Measurements from ENCODE around the gene C2orf42.

C2orf42 gene

DNA sequence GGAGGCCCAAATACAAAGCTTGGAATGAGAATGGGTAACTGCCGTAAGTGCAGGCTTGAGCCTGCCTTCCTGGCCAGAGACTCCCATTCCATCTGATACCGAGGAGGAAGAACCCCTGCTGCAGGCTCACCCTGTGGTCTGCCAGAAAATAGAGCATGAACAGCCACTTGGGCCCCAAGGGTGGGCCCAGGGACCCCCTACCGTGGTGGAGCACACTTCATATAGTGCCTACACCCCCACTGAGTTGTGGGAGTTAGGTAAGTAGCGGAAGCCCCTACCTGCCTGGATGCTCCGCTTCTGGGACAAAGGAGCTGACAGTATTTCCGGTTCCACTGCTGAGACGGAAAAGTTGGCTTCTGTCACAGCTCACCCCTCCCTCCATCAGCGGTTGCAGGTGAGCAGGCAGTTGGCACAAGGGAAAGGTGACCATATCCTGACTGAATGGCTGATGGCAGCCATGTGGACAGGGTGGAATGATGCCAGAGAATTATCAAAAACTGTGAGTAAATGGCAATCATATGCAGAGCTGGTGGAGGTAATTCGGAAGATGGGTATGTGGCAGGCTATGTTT, 11.5 kb upstream of the C2orf42 start:
- TF ChIP-seq, protein P1, sequence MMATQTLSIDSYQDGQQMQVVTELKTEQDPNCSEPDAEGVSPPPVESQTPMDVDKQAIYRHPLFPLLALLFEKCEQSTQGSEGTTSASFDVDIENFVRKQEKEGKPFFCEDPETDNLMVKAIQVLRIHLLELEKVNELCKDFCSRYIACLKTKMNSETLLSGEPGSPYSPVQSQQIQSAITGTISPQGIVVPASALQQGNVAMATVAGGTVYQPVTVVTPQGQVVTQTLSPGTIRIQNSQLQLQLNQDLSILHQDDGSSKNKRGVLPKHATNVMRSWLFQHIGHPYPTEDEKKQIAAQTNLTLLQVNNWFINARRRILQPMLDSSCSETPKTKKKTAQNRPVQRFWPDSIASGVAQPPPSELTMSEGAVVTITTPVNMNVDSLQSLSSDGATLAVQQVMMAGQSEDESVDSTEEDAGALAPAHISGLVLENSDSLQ (IDR thresholded peaks at IDR 0.05), result no peak
- TF ChIP-seq LEF1 (IDR thresholded peaks at IDR 0.05; ENCODE audit: borderline replicate concordance), result no peak
- TF ChIP-seq SUZ12 (IDR thresholded peaks at IDR 0.05), result no peak
- no peak for TF ChIP-seq NFRKB (IDR thresholded peaks at IDR 0.05)
- no peak for TF ChIP-seq SP1 (IDR thresholded peaks at IDR 0.05)
- TF ChIP-seq FOXA1 (IDR thresholded peaks at IDR 0.05), result no peak
- TF ChIP-seq CTBP1 (IDR thresholded peaks at IDR 0.05; ENCODE audit: borderline replicate concordance), result no peak
- TF ChIP-seq TARDBP (IDR thresholded peaks at IDR 0.05), result no peak
- TF ChIP-seq ZNF384 (IDR thresholded peaks at IDR 0.05), result no peak
- TF ChIP-seq FOXK2 (IDR thresholded peaks at IDR 0.05), result no peak
- no peak for TF ChIP-seq ELF4 (IDR thresholded peaks at IDR 0.05)
- no peak for TF ChIP-seq ARNT (IDR thresholded peaks at IDR 0.05)
- no peak for TF ChIP-seq FOXM1 (IDR thresholded peaks at IDR 0.05; ENCODE audit: borderline replicate concordance)
- no peak for TF ChIP-seq HDGF (IDR thresholded peaks at IDR 0.05; ENCODE audit: borderline replicate concordance)
- no peak for TF ChIP-seq L3MBTL2 (conservative IDR thresholded peaks at IDR 0.05)
- ChIA-PET CTCF (interaction anchor here (0.5 kb wide), 1 partner anchor 102 kb away, joined by 3 read pairs; no protein-coding TSS in a partner anchor), POLR2A (interaction anchor here (1.0 to 2.4 kb wide), 2 partner anchors 11 kb away, joined by 5 to 10 read pairs; partner anchors contain the start of gene C2orf42)
- no peak for DNase-seq (ENCODE audit: extremely low spot score)

DNA sequence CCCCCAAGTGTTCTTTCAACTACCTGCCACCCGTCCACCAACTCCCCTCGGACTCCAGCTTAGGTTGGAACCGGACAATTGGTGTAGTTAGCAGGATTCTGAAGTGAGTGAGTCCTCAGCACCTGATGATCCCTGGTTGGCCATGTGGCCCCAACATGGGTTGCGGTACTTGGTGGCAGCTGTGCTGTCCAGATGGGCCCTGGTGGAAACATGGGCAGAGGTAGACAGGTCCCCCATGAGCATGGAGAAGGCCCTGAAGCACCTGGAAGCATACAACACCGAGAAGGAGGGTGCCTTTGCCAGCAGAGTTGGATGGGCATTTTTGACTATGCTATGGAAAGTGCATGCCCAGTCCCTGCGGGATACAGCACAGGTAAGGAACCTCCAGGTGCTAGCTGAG, 11.0 kb upstream of the C2orf42 start:
- no peak for DNase-seq (ENCODE audit: extremely low spot score)
- ChIA-PET POLR2A (interaction anchor here (2.4 kb wide), 1 partner anchor 11 kb away, joined by 10 read pairs; the partner anchor contains the start of gene C2orf42), CTCF (no interaction called here)
- TF ChIP-seq LEF1 (IDR thresholded peaks at IDR 0.05; ENCODE audit: borderline replicate concordance) (no peak), FOXA1 (IDR thresholded peaks at IDR 0.05) (no peak), BHLHE40 (IDR thresholded peaks at IDR 0.05; ENCODE audit: borderline replicate concordance) (no peak), HDGF (IDR thresholded peaks at IDR 0.05; ENCODE audit: borderline replicate concordance) (no peak), ELF4 (IDR thresholded peaks at IDR 0.05) (no peak), SP1 (IDR thresholded peaks at IDR 0.05) (no peak), NFRKB (IDR thresholded peaks at IDR 0.05) (no peak), ZNF384 (IDR thresholded peaks at IDR 0.05) (no peak), CTBP1 (IDR thresholded peaks at IDR 0.05; ENCODE audit: borderline replicate concordance) (no peak), L3MBTL2 (conservative IDR thresholded peaks at IDR 0.05) (no peak), ARNT (IDR thresholded peaks at IDR 0.05) (no peak), FOXM1 (IDR thresholded peaks at IDR 0.05; ENCODE audit: borderline replicate concordance) (no peak), FOXK2 (IDR thresholded peaks at IDR 0.05) (no peak), TARDBP (IDR thresholded peaks at IDR 0.05) (no peak), SUZ12 (IDR thresholded peaks at IDR 0.05) (no peak)
- TF ChIP-seq, protein P1 (IDR thresholded peaks at IDR 0.05), result no peak

DNA sequence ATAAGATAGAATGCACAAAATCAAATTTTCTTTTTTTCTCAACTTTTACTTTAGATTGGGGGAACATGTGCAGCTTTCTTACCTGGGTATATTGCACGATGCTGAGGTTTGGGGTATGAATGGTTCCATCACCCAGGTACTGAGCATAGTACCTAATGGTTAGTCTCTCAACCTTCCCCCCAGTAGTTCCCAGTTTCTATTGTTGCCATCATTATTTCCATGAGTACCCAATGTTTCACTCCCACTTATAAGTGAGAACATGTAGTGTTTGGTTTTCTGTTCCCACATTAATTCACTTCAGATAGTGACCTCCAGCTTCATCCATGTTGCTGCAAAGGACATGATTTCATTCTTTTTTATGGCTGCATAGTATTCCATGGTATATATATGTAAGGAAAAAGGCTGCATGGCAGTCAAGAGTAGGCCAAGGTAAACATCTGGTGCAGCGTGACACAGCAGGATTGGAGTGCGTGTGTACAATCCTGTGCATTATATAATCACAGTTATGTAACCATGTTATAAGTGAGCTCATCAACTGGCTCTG, 10.5 kb upstream of the C2orf42 start:
- TF ChIP-seq FOXK2 (IDR thresholded peaks at IDR 0.05), result no peak
- no peak for TF ChIP-seq HDGF (IDR thresholded peaks at IDR 0.05; ENCODE audit: borderline replicate concordance)
- no peak for TF ChIP-seq NFRKB (IDR thresholded peaks at IDR 0.05)
- TF ChIP-seq CTBP1 (IDR thresholded peaks at IDR 0.05; ENCODE audit: borderline replicate concordance), result no peak
- TF ChIP-seq ARNT (IDR thresholded peaks at IDR 0.05), result no peak
- TF ChIP-seq ZNF384 (IDR thresholded peaks at IDR 0.05), result no peak
- TF ChIP-seq FOXA1 (IDR thresholded peaks at IDR 0.05), result no peak
- TF ChIP-seq, protein P1 (IDR thresholded peaks at IDR 0.05), result no peak
- no peak for TF ChIP-seq TARDBP (IDR thresholded peaks at IDR 0.05)
- TF ChIP-seq BHLHE40 (IDR thresholded peaks at IDR 0.05; ENCODE audit: borderline replicate concordance), result no peak
- no peak for TF ChIP-seq LEF1 (IDR thresholded peaks at IDR 0.05; ENCODE audit: borderline replicate concordance)
- TF ChIP-seq L3MBTL2 (conservative IDR thresholded peaks at IDR 0.05), result no peak
- TF ChIP-seq SUZ12 (IDR thresholded peaks at IDR 0.05), result no peak
- TF ChIP-seq SP1 (IDR thresholded peaks at IDR 0.05), result no peak
- TF ChIP-seq ELF4 (IDR thresholded peaks at IDR 0.05), result no peak
- TF ChIP-seq FOXM1 (IDR thresholded peaks at IDR 0.05; ENCODE audit: borderline replicate concordance), result no peak
- DNase-seq (ENCODE audit: extremely low spot score), result no peak
- CTCF ChIA-PET, result no interaction called here
- POLR2A ChIA-PET, result interaction anchor here (2.4 kb wide), 1 partner anchor 10 kb away, joined by 10 read pairs; the partner anchor contains the start of gene C2orf42

DNA sequence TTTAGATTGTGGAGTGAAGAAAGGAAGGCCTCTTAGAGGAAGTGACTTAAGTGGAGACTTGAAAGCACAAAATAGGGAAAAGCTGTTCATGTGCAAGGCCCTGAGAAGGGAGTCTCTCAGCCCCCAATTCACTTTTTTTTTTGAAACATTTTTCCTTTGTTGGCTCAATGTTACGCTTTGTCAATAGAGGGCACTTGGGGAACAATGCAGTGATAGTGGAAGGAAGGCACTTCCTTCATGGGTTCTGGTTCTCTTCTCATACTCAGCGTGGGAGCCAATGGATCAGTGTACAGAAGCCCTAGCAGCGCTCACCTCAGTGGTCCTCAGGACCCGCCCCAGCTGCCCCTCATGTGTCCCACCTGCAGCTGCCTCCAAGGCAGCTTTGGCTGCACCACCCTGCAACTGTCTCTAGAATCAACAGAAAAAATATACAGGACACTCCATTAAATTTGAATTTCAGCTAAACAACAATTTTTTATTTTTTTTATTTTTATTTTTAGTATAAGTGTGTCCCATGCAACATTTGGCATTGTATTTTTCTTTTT, 8.6 kb upstream of the C2orf42 start:
- DNase-seq (ENCODE audit: extremely low spot score), result no peak
- ChIA-PET CTCF (no interaction called here), POLR2A (interaction anchor here (2.4 kb wide), 1 partner anchor 8 kb away, joined by 10 read pairs; the partner anchor contains the start of gene C2orf42)
- TF ChIP-seq BHLHE40 (IDR thresholded peaks at IDR 0.05; ENCODE audit: borderline replicate concordance) (no peak), L3MBTL2 (conservative IDR thresholded peaks at IDR 0.05) (no peak), NFRKB (IDR thresholded peaks at IDR 0.05) (no peak), FOXA1 (IDR thresholded peaks at IDR 0.05) (no peak), CTBP1 (IDR thresholded peaks at IDR 0.05; ENCODE audit: borderline replicate concordance) (no peak), SUZ12 (IDR thresholded peaks at IDR 0.05) (no peak), LEF1 (IDR thresholded peaks at IDR 0.05; ENCODE audit: borderline replicate concordance) (no peak), FOXK2 (IDR thresholded peaks at IDR 0.05) (no peak), ZNF384 (IDR thresholded peaks at IDR 0.05) (no peak), TARDBP (IDR thresholded peaks at IDR 0.05) (no peak), FOXM1 (IDR thresholded peaks at IDR 0.05; ENCODE audit: borderline replicate concordance) (no peak), HDGF (IDR thresholded peaks at IDR 0.05; ENCODE audit: borderline replicate concordance) (no peak)
- TF ChIP-seq, protein P1 (IDR thresholded peaks at IDR 0.05), result no peak

Measured in HEK293T (cell line).